Lung (tissue), 12 donors: ENCODE data around the gene ACO2. TPM values are rescaled to one million over a fixed set of nuclear protein-coding genes. Genes with fewer than 3 reads are reported as not detected.

Experiments used
- ATAC-seq: fragments of 200-7000 bp; cut with Tn5 transposase; one replicate; pipeline ENCODE4 v1.9.1; 2020; ENCODE audit warnings: moderate number of reproducible peaks; ENCODE audit not compliant: insufficient read depth, low FRiP score
- DNase-seq, 3 donors: peaks; one replicate each; pipeline ENCODE4 v3.0.0-alpha.2; 2013 to 2017
- H3K27ac ChIP-seq, 2 donors: one replicate each; pipeline ENCODE4 v1.5.1; 2013; ENCODE audit warnings: mild to moderate bottlenecking in 2 of 2, moderate library complexity in 2 of 2, control low read depth in 1 of 2, inconsistent platforms in 1 of 2, low read depth in 1 of 2, low read length in 1 of 2
- H3K27me3 ChIP-seq, 3 donors: one replicate each; pipeline ENCODE4 v1.5.1; 2013; ENCODE audit warnings: low read length in 2 of 3; ENCODE audit not compliant: control insufficient read depth in 3 of 3, insufficient read depth in 3 of 3
- H3K36me3 ChIP-seq, 4 donors: one replicate each; pipeline ENCODE4 v1.5.1; 2013; ENCODE audit warnings: low read length in 4 of 4, mild to moderate bottlenecking in 1 of 4, moderate library complexity in 1 of 4; ENCODE audit not compliant: control insufficient read depth in 4 of 4, insufficient read depth in 4 of 4
- H3K4me1 ChIP-seq, 5 donors: one replicate each; pipeline ENCODE4 v1.5.1; 2013; ENCODE audit warnings: low read length in 5 of 5, mild to moderate bottlenecking in 2 of 5, moderate library complexity in 1 of 5; ENCODE audit not compliant: control insufficient read depth in 5 of 5, insufficient read depth in 5 of 5
- H3K4me3 ChIP-seq: one replicate; pipeline ENCODE4 v1.5.1; 2013; ENCODE audit warnings: mild to moderate bottlenecking, control low read depth, moderate library complexity
- H3K9ac ChIP-seq, 2 donors: one replicate each; pipeline ENCODE4 v1.5.1; 2013; ENCODE audit warnings: low read length in 2 of 2, control low read depth in 1 of 2; ENCODE audit not compliant: insufficient read depth in 1 of 2
- H3K9me3 ChIP-seq, 4 donors: one replicate each; pipeline ENCODE4 v1.5.1; 2013; ENCODE audit warnings: low read length in 3 of 4, mild to moderate bottlenecking in 1 of 4, moderate library complexity in 1 of 4; ENCODE audit not compliant: control insufficient read depth in 4 of 4, insufficient read depth in 3 of 4
- WGBS, 2 donors: extraction: QIAGEN DNeasy Blood & Tissue Kit; methylation state at CpG; one replicate each; pipeline ENCODE4 v1.1.7; 2013; 5-methylcytosine and 5-hydroxymethylcytosine counted together
- polyA plus RNA-seq, 2 donors: library from polyadenylated mRNA; stranded (reverse); fragments of 200-250 nt; gene quantifications; one replicate each; pipeline ENCODE4 v1.2.1, GENCODE V29; 2013
- total RNA-seq, 2 donors: library from RNA; depleted of rRNA in 1 of 2; stranded (reverse); fragments of >200 nt in 1 of 2; gene quantifications; one replicate each; pipeline ENCODE4 v1.2.1, GENCODE V29; 2014 to 2021
- TF ChIP-seq, protein P1 (sequence below): IDR thresholded peaks from 2 replicates; pipeline ENCODE4 v1.5.1; 2012; ENCODE audit warnings: mild to moderate bottlenecking; ENCODE audit errors: control extremely low read depth, extremely low read depth
- donor health status: control.
- donor health status: control.
- donor health status: Bipolar disorder and iron deficiency.
- donor health status: healthy.
- donor health status: DM: yes; HTN: yes; CAD: no.

Gene ACO2
- total and polyA plus RNA-seq, 4 donors, result 34.1 to 101 (median 62.5) TPM

DNA sequence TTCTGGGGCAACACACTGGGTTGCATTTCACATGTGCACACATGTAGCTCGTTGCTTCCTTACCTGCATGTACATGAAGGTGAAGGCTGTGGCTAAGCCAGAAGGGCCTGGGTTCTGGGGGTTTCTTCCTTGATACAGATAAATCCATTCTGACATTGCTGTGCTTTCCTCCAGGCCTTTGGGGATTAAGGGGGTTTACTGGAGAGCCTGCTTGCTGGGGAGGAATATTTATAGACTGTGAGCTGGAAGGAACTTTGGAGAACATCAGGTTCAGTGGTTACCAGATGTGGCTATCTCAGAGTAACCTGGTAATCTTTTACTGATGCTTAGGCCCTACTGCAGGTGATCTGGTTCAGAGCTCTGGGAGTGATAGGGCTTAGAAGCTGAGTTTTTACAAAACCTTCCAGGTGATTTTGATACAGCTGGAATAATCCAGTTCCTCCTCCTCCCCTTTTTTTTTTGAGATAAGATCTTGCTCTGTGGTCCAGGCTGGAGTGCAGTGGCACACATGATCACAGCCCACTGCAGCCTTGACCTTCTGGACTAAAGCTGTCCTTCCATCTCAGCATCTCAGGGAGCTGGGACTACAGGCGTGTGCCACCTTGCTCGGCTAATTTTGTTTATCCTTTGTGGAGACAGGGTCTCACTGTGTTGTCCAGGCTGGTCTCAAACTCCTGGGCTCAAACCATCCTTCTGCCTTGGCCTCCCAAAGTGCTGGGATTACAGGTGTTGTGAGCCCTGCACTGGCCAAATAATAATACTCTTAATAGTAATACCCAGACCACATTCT is 19.9 kb downstream of the ACO2 start:
- Histone ChIP-seq H3K27me3 (no peaks in the 10 kb centered on the region), H3K4me3 (no peak overlapping the region), H3K27ac (peak overlapping the region in 1 of 2 donors; percentile 75), H3K9ac (no peak overlapping the region), H3K36me3 (no peaks in the 10 kb centered on the region), H3K4me1 (peaks cover 4 to 27% (median 11%) of the 10 kb centered on the region in 5 donors), H3K9me3 (no peaks in the 10 kb centered on the region)
- DNase-seq, result no peak
- TF ChIP-seq, protein P1, sequence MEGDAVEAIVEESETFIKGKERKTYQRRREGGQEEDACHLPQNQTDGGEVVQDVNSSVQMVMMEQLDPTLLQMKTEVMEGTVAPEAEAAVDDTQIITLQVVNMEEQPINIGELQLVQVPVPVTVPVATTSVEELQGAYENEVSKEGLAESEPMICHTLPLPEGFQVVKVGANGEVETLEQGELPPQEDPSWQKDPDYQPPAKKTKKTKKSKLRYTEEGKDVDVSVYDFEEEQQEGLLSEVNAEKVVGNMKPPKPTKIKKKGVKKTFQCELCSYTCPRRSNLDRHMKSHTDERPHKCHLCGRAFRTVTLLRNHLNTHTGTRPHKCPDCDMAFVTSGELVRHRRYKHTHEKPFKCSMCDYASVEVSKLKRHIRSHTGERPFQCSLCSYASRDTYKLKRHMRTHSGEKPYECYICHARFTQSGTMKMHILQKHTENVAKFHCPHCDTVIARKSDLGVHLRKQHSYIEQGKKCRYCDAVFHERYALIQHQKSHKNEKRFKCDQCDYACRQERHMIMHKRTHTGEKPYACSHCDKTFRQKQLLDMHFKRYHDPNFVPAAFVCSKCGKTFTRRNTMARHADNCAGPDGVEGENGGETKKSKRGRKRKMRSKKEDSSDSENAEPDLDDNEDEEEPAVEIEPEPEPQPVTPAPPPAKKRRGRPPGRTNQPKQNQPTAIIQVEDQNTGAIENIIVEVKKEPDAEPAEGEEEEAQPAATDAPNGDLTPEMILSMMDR, result no peak
- ATAC-seq, result no peak
- WGBS, 2 donors, result 81 to 94% methylated on average over 3 of the region's 3 CpGs

DNA sequence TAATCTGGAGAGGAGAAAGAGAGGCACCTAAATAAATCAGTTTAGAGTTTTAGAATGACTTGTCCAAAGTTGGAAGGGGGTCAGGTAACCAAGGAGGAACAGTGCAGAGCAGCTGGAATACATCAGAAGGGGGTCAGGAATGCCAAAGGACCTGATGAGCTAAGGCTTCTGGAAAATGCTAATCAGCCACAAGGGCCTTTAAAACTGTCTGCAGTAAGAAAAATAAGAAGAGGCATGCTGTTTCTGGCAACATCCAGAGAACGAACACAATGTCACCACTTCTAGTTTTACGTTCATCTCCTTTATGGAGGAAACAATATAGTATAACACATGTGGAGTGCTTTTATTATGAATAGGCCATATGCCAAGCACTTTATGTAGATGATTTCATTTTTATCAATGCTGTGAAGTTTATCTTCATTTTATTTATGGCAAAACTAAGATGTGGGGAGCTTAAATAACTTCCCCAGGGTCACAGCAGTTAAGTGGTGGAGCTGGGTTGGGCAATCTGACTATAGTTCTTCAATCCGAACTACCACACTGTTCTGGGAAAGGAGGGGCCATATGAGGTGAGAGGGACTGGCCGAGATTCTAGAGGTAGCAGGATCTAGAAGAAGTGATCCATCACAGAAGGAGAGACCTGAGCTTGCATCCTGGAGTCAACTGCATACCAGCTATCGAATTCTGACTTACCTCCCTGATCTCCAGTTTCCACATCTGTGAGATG is 22.6 kb downstream of the ACO2 start:
- Histone ChIP-seq H3K27me3 (no peaks in the 10 kb centered on the region), H3K36me3 (peaks cover 0 to 2% (median 0%) of the 10 kb centered on the region in 4 donors), H3K4me3 (no peak overlapping the region), H3K9ac (peak overlapping the region in 1 of 2 donors; percentile 34), H3K4me1 (peaks cover 1 to 27% (median 11%) of the 10 kb centered on the region in 5 donors), H3K9me3 (no peaks in the 10 kb centered on the region), H3K27ac (peak overlapping the region in 1 of 2 donors; percentile 84)
- no peak for ATAC-seq
- WGBS, 2 donors, result 59 to 68% methylated on average over 5 of the region's 5 CpGs
- peak in 1 of 3 donors; percentile 11 for DNase-seq
- TF ChIP-seq, protein P1, result no peak

DNA sequence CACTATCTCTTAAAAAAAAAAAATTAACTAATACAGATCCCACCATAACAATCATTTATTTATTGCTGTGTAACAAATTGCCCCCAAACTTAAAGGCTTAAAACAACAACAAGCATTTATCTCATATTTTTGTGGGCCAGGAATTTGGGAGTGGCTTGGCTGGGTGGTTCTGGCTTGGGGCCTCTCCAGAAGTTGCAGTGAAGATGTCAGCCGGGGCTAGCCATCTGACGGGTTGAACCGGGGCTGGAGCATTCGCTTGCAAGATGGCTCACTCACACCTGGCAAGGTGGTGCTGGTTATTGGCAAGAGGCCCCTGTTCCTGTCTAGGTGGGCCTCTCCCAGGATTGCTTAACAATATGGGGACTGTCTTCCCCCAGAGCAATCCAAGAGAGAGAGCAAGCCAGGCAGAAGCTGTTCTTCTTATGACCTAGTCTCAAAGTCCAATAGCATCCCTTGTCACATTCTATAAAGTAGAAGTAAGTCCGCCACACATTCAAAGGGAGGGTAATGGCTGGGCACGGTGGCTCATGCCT is 29.5 kb downstream of the ACO2 start:
- Histone ChIP-seq H3K36me3 (peaks cover 10 to 26% (median 18%) of the 10 kb centered on the region in 4 donors), H3K4me3 (no peak overlapping the region), H3K4me1 (peaks cover 0 to 3% (median 0%) of the 10 kb centered on the region in 5 donors), H3K27me3 (no peaks in the 10 kb centered on the region), H3K9ac (no peak overlapping the region), H3K27ac (peak overlapping the region in 1 of 2 donors; percentile 62), H3K9me3 (no peaks in the 10 kb centered on the region)
- TF ChIP-seq, protein P1, result no peak
- 76 to 87% methylated on average over 6 of the region's 6 CpGs for WGBS, 2 donors
- no peak for DNase-seq
- ATAC-seq, result no peak
